GM21717 (cell line): ENCODE results near the gene DAAM1.

Source experiments
- ATAC-seq: cut with Tn5 transposase; IDR thresholded peaks from one replicate; pipeline ENCODE4 v1.9.1; 2021; ENCODE audit warnings: mild to moderate bottlenecking, moderate library complexity; ENCODE audit not compliant: unreplicated experiment

Gene DAAM1

DNA sequence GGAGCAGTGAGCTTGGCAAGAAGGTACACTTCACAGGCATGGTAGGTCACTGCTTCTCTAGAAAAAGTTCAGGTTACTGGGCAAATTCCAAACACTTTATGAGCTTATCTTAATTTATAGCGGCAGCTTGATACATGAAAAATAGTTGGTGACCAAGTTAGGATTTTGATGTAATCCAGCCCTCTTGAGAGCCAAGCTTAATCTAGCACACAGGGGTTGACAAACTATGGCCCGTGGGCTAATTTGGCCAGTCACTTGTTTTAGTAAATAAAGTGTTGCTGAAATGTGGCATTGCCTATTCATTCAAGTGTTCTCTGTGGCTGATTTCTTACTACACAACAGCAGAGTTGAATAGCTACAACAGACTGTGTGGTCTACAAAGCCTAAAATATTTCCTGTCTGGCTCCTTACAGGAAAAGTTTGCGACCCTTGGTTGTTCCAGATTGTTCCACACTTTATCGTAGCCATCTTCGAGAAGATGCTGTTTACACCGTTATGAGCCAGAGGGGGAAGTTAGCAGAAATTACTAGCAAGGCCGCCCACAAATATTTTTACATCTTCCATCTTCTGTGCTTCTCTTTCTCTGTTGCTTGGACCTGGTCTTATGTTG lies 120.9 kb downstream of the DAAM1 start:
- no peak for ATAC-seq

DNA sequence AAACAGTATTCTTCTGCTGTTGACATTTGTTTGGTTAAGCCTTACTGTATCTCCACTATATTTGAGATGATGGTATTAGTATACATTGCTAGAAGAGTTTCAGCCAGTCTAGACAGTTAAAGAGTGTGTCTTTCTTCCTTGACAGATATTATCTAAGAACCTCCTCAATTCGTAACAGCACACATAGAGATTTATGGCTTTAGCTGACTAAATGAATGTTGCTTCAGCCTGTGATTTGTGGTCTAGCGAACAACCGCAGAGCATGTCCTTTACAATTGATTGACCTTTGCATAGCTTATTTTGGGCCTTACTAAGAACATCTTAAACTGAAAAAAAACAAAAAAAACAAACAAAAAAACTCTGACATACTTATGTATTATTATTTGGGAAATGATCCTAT lies 122.2 kb downstream of the DAAM1 start:
- ATAC-seq, result no peak

DNA sequence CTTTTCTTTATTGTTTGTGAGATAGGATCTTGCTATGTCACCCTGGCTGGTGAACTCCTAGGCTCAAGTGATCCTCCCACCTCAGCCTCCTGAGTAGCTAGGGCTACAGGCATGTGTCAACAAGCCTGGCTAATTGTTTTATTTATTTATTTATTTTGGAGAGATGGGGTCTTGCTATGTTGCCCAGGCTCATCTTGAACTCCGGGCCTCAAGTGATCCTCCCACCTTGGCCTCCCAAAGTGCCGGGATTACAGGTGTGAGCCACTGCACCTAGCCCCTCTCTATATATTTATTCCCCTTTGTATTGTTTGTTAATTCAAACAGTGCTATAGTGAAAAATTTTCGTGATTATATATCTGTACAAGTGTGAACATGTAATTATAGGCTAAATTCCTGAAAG lies 123.3 kb downstream of the DAAM1 start:
- no peak for ATAC-seq

DNA sequence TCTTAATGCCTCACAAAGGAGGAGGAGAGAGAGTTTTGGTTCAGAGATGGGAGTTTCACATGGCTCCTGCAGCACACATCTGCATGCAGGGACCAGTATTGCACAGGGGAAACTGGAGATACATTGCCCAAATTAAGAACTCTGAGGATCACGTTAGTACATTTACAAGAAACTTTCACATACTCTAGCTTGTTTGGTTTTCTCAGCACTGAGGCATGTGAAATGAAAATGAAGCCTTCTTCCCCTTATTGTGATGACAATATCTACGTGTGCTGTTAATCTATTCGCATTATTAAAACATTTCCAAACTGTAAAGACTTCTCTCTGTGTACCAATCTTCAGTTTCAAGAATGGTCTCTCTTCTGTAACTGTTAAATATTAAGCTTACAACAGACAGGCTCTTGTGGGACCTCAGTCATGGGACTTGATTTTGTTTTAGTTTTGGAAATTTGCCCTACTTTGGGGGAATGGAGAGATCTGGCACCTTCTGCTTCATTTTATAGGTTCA lies 124.7 kb downstream of the DAAM1 start:
- ATAC-seq, result peak; percentile 67

DNA sequence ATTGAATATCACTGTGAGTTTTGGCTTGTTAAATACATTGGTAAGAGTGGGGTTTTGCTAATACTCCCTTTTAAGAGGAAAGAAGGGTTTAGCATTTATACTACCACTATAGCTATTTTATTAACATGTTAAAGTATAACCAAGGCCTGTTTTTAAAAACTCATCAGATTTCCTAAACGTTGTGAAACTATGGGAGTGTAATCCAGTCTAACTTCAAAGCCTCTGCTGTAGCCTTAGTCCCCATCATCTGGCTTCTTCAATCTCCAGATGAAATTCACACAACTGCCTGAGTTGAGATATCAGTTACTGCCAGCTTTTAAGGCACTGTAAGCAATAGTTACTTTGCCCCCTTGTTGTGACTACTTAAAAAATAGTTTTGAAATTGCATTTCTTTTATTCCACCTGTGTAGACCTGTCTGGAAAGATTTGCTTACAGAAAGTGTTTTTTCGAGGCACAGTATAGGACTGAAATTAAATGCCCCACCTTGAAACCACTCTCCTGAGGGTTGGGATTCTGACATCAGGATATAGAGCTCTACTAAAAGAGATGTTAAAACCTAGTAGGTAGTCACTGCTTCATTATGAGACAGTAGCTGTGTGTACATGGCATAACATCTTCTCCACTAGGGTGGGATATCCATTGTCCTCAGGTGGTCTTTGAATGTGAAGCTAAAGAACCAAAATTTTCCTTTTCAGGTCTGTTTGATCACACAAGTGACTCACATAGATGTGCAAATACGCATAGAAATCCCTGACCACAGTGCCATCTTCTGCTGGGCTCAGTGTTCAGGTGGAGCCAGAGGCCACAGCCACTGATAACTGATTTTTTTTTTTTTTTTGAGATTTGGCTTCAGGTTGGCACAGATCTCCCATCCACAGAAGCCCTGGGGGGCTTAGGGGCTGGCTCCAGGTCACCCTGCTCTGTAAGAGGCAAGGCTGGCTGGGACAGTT lies 125.5 kb downstream of the DAAM1 start:
- no peak for ATAC-seq

DNA sequence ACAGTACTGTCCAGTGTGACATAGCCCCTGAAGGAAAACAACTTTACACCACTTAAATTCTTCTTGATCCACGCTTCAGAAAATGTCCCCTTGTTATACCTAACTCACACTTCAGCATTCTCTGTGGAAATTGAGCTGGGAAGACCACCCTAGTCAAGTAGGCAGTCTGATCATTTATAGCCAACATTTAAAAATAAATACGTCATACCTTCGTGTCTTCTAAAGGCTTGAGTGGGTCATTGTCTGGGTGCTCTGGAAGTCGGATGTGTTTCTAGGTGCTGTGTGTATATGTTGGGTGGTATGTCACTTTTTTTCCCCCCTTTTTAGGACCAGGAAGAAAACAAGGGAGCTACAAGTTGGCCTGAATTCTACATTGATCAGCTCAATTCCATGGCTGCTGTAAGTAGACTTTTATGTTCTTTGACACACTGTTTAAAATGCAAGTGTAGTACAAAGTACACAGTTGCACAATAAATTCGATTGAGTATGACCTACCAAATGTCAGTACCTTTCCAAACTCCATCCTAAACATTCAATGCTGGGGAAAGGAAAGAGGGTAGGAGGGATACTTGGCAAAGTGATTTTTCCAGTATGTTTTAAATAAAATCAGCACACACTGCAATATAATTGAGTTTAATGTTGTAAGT lies 126.6 kb downstream of the DAAM1 start:
- no peak for ATAC-seq

DNA sequence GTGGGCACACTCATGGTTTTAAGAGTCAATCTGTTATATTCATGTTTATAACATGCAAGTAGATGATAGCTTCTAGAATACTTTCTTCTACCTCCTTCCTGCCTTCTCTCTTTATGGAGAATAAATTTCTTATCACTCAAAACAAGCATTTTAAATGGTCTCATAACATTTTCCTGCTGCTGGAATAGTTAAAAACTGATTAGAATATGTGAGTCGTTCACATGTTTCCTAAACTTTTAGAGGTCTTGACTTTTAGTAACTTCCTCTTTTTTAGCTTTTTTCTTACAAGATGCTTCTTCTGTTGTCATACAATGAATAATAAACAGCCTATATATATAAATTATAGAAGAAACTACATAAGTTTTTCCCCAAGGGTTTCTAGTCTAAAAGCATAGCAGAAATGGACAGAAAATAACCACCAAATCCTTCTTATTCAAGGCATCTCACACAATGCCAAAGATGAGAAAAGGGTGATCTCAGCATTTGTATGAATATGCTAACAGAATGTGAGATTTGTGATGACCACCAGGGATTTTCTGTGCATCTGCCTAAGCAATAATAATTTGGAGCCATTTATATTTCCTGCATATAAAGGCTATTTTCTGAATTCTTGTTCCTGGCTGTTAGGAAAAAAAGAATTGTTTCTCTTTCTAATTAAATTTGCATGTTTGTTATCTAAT lies 127.8 kb downstream of the DAAM1 start:
- no peak for ATAC-seq

DNA sequence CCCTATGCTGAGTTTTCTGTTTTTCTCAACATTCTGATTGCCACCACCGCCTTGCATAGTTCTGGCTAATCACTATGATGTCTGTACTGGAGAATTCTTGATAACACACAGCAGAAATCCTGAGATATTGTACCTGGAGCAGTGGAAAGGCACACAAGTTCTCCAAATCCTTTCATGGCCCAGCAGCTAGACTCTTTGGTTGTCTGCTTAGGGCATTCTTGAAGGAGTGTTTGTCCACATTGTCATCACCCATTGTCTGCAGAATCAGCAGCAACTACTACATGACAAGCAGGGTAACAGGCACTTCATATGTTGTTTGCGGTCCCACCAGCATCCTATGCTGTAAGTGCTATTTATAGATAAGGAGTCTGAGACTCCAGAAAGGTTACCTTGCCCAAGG lies 128.9 kb downstream of the DAAM1 start:
- no peak for ATAC-seq

DNA sequence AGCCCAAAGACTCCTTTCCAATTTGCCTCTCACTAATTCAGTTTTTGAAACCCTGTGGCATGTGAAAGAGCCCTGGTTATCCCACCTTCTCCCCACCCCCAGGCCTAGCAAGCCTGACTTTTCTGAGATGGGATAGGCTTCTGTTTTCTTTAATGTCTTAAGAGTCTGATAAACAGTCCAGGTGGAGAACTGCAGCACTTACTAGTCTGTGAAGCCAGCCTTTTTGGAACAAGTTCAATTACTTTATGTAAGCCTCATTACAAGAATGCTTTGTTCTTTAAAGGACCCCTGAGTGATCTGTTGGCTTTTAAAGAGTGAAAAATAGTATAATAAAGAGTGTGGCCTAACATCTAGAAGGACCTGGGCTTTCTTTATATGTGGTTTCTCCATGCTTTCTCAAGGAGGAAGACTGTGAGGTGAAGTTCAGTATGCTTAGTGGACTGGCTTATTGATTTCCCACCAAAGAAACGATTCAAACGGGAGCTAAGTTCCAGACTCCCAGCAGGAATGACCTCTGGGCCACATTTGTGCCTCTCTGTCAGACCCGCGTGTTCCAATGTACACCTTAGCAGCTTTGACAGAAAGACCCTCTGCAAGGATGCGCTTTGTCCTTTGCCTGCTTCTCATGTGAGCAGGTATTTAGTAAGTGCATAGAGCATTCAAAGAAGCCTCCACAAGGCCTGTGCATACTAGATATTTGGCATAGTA lies 129.5 kb downstream of the DAAM1 start:
- no peak for ATAC-seq

DNA sequence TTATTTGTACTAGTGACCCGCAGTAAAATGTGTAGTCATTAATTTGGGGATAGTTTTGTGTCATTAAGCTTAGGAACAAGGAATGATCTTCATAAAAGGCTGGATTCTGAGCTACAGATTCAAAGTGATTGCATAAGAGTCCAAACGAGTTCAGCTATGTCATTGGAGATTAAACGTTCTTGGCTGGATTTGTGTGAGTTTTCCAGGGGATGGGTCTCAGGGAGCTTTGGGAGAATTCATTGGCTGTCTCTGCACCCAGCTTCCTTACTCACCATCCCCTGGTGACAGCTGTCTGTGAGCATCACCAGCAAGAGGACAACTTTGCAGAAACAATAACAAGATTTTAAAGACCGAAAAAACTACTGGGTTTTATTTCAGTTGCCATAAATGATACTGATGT lies 130.4 kb downstream of the DAAM1 start:
- no peak for ATAC-seq

DNA sequence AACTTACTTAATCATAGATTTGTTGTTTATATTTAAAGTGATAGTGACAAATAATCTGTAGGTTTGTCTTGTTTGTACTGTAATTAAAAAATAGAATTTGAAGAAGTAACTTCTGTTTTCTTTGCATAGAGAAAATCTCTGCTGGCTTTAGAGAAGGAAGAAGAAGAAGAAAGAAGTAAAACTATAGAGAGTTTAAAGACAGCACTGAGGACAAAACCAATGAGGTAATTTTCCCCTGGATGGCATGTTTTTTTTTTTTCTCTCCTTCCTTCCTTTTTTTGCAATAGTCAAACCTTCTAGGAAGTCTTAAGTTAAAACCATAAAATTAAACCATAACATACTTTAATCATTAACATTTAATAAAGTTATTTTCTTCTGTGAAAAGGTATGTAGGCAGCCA lies 131.9 kb downstream of the DAAM1 start:
- ATAC-seq, result no peak

DNA sequence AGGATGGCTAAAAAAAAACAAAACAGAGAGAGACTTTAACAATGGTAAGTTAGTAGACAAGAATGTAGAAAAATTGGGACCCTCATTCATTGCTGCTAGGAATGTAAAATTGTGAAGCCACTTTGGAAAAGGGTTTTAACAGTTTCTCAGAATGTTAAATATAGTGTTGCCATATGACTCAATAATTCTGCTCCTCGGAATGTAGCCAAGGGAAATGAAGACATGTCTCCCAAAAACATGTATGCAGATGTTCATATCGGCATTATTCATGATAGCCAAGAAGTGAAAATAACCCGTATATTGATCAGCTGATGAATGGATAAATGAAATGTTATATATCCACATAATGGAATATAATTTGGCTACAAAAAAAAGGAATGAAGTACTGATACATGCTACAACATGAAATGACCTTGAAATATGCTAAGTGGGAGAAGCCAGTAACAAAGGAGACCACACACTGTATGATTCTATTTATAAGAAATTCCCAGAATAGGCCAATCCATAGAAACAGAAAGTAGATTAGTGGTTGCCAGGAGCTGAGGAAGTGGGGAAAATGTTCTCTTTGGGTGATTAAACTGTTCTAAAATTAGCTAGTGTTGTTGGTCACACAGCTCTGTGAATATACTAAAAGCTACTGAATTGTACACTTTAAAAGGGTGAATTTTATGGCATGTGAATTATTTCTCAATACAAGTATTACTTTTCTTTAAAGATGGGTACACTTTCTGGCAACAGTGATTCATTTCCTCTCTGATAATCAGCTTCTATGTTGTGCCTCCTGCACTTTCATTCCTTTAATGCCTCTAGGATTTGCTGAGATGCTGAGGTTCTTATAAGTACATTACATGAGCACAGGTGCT lies 132.5 kb downstream of the DAAM1 start:
- no peak for ATAC-seq

DNA sequence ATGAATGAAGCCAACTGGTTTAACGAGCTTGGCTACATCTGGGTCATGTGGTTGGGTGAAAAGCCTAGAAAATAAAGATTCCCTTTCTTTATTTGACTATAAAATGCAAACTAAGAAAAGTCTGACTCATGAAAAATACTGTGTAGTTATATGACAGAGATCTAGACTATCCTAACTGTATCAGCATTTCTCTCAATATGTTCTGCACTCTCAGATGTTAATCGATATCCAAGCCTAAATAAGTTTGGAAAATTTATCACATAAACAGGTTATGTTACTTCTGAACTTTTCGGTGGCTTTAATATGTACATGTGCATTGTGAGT lies 133.1 kb downstream of the DAAM1 start:
- no peak for ATAC-seq

DNA sequence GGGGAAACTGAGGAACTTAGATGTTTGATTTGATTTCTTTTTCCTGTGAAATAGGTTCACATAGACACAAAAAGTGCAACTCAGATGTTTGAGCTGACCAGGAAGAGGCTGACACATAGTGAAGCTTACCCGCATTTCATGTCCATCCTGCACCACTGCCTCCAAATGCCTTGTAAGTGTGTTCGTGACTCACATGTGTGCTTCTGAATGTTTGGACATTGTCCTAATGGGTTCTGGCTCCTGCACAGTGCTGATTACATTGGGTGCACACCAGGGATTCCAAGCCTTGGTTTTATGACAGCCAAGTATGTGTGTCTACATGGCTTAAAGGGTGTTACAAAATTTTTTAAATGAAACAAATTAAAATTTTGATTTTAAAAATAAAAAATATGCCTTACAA lies 137.4 kb downstream of the DAAM1 start:
- no peak for ATAC-seq

DNA sequence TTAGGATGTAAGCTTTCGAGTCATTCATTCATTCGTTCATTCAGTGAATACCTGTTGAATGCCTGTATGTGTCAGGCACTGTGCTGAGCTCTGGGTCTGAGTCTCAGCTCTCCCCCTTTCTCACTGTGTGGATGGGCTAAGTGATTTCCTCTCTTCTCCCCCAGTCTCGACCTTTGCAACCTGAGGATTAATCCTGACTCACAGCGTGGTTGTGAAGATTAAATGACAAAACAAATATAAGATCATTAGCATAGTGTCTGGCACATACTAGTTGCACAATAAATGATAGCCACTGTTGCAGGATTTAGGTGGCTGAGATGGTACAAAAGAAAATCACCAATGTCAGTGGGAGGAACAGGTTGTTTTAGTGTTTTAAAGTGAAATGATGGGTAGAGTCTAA lies 140.0 kb downstream of the DAAM1 start:
- no peak for ATAC-seq

DNA sequence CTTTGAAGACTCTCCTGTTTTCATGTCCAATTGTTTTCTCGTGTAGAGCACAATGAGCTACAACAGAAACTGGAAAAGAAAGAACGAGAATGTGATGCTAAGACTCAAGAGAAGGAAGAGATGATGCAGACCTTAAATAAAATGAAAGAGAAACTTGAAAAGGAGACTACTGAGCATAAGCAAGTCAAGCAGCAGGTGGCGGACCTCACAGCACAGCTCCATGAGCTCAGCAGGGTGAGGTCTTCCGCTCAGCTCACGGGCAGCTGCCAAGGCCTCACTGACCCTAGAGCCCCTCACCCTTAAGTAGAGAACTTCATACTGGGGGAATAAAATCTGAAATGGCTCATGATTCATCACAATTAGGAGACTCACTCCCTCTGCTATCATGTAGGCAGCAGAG lies 142.0 kb downstream of the DAAM1 start:
- peak; percentile 83 for ATAC-seq

DNA sequence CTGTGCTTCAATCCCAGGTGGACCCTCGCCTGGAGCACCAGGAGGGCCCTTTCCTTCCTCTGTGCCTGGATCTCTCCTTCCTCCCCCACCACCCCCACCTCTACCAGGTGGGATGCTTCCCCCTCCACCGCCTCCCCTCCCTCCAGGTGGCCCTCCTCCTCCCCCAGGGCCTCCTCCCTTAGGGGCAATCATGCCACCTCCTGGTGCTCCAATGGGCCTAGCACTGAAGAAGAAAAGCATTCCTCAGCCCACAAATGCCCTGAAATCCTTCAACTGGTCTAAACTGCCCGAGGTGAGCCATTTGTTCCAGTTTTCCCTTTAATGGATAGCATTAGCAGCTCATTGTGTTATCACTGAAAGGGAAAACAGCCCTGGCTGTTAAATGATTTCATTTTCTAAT lies 142.8 kb downstream of the DAAM1 start:
- no peak for ATAC-seq

DNA sequence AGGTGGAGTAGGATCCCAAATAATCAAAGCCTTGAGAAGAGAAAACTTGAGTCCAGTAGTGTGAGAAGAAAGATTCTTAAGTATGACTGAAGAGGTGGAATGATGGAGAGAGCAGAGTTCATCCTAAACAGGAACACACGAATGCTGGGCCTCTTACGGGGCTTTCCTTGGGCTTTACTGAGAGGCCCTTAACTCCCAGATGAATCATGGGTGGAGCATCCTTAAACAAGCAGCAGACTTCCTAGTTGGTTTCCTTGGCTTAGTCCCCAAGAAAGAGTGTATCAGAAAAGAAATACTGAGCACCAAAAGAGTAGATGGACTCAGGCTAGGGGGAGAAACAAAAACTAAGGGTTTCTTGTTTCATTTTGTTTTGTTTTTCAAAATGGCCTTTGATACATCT lies 144.3 kb downstream of the DAAM1 start:
- ATAC-seq, result no peak

DNA sequence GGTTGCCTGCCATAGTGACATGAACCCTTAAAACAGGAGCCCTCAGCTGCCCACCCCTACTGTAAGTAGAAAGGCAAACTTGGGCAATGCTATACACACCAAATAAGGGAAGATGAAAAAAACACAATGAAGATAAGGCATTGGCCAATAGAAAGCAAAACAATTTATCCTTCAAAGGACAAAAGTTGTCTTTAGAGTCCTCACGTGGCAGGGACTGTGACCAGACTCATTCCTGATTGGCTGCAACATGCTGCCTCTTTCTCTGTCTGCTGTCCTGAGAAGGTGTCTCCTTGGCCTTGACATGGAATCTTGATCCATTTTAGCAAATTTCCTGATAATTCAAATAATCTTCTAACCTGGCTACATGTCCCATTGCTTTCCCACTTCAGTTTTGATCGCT lies 144.8 kb downstream of the DAAM1 start:
- no peak for ATAC-seq

DNA sequence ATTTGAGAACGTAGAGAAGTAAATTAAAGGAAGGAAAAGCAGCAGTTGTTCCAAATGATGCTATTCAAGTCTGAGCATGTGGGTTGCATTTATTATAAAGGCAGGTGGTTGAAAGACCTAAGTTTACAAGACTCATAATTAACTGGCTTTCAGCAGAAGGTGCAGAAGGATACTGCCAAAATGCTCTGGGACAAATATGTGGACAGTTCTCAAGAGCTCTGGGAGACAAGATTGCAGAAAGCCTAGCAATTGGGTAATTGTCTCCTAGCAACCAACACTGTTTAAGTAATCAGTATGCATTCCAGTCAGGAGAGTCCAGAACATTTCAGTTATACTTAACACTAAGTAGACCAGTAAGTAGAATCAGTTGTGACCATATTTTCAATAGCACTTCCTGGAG lies 145.2 kb downstream of the DAAM1 start:
- ATAC-seq, result no peak
